ENCODE results near the gene LGR4. TPM values are rescaled to one million over a fixed set of nuclear protein-coding genes. Genes with fewer than 3 reads are reported as not detected.

The LGR4 gene
- total and polyA plus RNA-seq, 9 of the 15 experiments (the other 6 are each of a cell fraction or from before 2014, with no cell fraction given), result 0.94 to 10.1 (median 5.8) TPM

GRCh38 chr11:27506200-27507182, 33.9 kb upstream of the LGR4 start, which contains the start of gene LIN7C (continued):
- TF ChIP-seq E2F4 (CRISPR knock-in tag; IDR thresholded peaks at IDR 0.05; ENCODE audit: low read depth) (no peak), CEBPG (CRISPR knock-in tag; IDR thresholded peaks at IDR 0.05) (no peak), CEBPG (tag; conservative IDR thresholded peaks at IDR 0.05 in 1 of 2, IDR thresholded peaks at IDR 0.05 in 1 of 2) (no peak), SP1 (CRISPR knock-in tag; IDR thresholded peaks at IDR 0.05) (no peak; the same call in 1 of the 2 replicates), CEBPZ (IDR thresholded peaks at IDR 0.05; ENCODE audit: borderline replicate concordance, low read depth, low read length) (no peak), BCOR (IDR thresholded peaks at IDR 0.05) (peak; percentile 50), ZNF263 (CRISPR knock-in tag; IDR thresholded peaks at IDR 0.05; ENCODE audit: borderline replicate concordance) (no peak), HMG20A (CRISPR knock-in tag; conservative IDR thresholded peaks at IDR 0.05) (no peak), ASH1L (IDR thresholded peaks at IDR 0.05; ENCODE audit: borderline replicate concordance, low read depth, partially characterized antibody) (no peak), XRCC3 (IDR thresholded peaks at IDR 0.05) (no peak), FOXM1 (IDR thresholded peaks at IDR 0.05; ENCODE audit: low read depth) (no peak), FOXM1 (CRISPR knock-in tag; IDR thresholded peaks at IDR 0.05; ENCODE audit: low read depth) (no peak), STAT5B (CRISPR knock-in tag; IDR thresholded peaks at IDR 0.05) (no peak), SMARCA5 (IDR thresholded peaks at IDR 0.05) (0 out of 2 replicates have a peak, but pooled peaks have one; percentile 10), PYGO2 (tag; IDR thresholded peaks at IDR 0.05) (no peak), TFAM (CRISPR knock-in tag; conservative IDR thresholded peaks at IDR 0.05) (no peak), CTBP1 (IDR thresholded peaks at IDR 0.05; ENCODE audit: borderline replicate concordance) (0 out of 2 replicates have a peak, but pooled peaks have one; percentile 45), GTF2F1 (IDR thresholded peaks at IDR 0.05; ENCODE audit: low read depth, low read length) (0 out of 2 replicates have a peak, but pooled peaks have one; percentile 71), ZNF644 (tag; IDR thresholded peaks at IDR 0.05; ENCODE audit: low read depth) (no peak), HOXB6 (CRISPR knock-in tag; IDR thresholded peaks at IDR 0.05; ENCODE audit: borderline replicate concordance) (no peak), ZNF280A (IDR thresholded peaks at IDR 0.05; ENCODE audit: low read depth, partially characterized antibody) (no peak)
